ENCODE measurements around the gene HOXA13.

HOXA13 gene

GRCh38 chr7:27242555-27243339 lies 42.9 kb upstream of the HOXA13 start, which contains the start of gene EVX1:
Gene EVX1, plus strand, starts transcription at chr7:27242802. Its CDS starts 229 bp downstream, at chr7:27243031.
- DNase-seq (ENCODE audit: low spot score in 2 of 2) (no peak), ATAC-seq (replicated peaks; ENCODE audit: extremely low read depth, poor library complexity, severe bottlenecking) (peak; percentile 51)
- Mint-ChIP-seq H3K36me3 (ENCODE audit: insufficient read depth) (peaks cover 9% of the 10 kb centered on the region), H3K27me3 (peaks cover 89% of the 10 kb centered on the region), H3K4me3 (peak within 1 kb of the TSS; percentile 29), H3K9me3 (no peaks in the 10 kb centered on the region), H3K27ac (ENCODE audit: low read depth) (no peak within 1 kb of the TSS), H3K4me1 (peaks cover 17% of the 10 kb centered on the region)

GRCh38 chr7:27242154-27242553 lies 42.3 kb upstream of the HOXA13 start:
- peaks cover 17% of the 10 kb centered on the region for H3K4me1 Mint-ChIP-seq
- H3K36me3 Mint-ChIP-seq (ENCODE audit: insufficient read depth): peaks cover 9% of the 10 kb centered on the region
- H3K27me3 Mint-ChIP-seq: peaks cover 89% of the 10 kb centered on the region
- no peak overlapping the region for H3K27ac Mint-ChIP-seq (ENCODE audit: low read depth)
- peak overlapping the region; percentile 29 for H3K4me3 Mint-ChIP-seq
- H3K9me3 Mint-ChIP-seq: no peaks in the 10 kb centered on the region
- DNase-seq (ENCODE audit: low spot score in 2 of 2) (no peak), ATAC-seq (replicated peaks; ENCODE audit: extremely low read depth, poor library complexity, severe bottlenecking) (no peak)

- ATAC-seq (replicated peaks; ENCODE audit: extremely low read depth, poor library complexity, severe bottlenecking) (no peak), DNase-seq (ENCODE audit: low spot score in 2 of 2) (no peak)
- peaks cover 9% of the 10 kb centered on the region for H3K36me3 Mint-ChIP-seq (ENCODE audit: insufficient read depth)
- H3K4me3 Mint-ChIP-seq: peak overlapping the region; percentile 0
- H3K4me1 Mint-ChIP-seq: peaks cover 17% of the 10 kb centered on the region
- H3K27ac Mint-ChIP-seq (ENCODE audit: low read depth): no peak overlapping the region
- H3K9me3 Mint-ChIP-seq: no peaks in the 10 kb centered on the region
- H3K27me3 Mint-ChIP-seq: peaks cover 89% of the 10 kb centered on the region
Observed at GRCh38 chr7:27241189-27242056, 41.5 kb upstream of the HOXA13 start.

- Mint-ChIP-seq H3K9me3 (no peaks in the 10 kb centered on the region), H3K27me3 (peaks cover 97% of the 10 kb centered on the region), H3K27ac (ENCODE audit: low read depth) (no peak overlapping the region), H3K36me3 (ENCODE audit: insufficient read depth) (peaks cover 9% of the 10 kb centered on the region), H3K4me1 (peaks cover 15% of the 10 kb centered on the region), H3K4me3 (peak overlapping the region; percentile 35)
- no peak for DNase-seq (ENCODE audit: low spot score in 2 of 2)
- no peak for ATAC-seq (replicated peaks; ENCODE audit: extremely low read depth, poor library complexity, severe bottlenecking)
Observed at GRCh38 chr7:27240015-27240731, 40.3 kb upstream of the HOXA13 start.

GRCh38 chr7:27239387-27240014 lies 39.6 kb upstream of the HOXA13 start:
- DNase-seq (ENCODE audit: low spot score in 2 of 2) (no peak), ATAC-seq (replicated peaks; ENCODE audit: extremely low read depth, poor library complexity, severe bottlenecking) (no peak)
- no peak overlapping the region for H3K27ac Mint-ChIP-seq (ENCODE audit: low read depth)
- H3K4me1 Mint-ChIP-seq: peaks cover 11% of the 10 kb centered on the region
- H3K9me3 Mint-ChIP-seq: no peaks in the 10 kb centered on the region
- H3K4me3 Mint-ChIP-seq: peak overlapping the region; percentile 35
- H3K27me3 Mint-ChIP-seq: peaks cover 97% of the 10 kb centered on the region
- peaks cover 6% of the 10 kb centered on the region for H3K36me3 Mint-ChIP-seq (ENCODE audit: insufficient read depth)

- DNase-seq (ENCODE audit: low spot score in 2 of 2) (no peak), ATAC-seq (replicated peaks; ENCODE audit: extremely low read depth, poor library complexity, severe bottlenecking) (no peak)
- Mint-ChIP-seq H3K9me3 (no peaks in the 10 kb centered on the region), H3K27ac (ENCODE audit: low read depth) (no peak overlapping the region), H3K27me3 (peaks cover 97% of the 10 kb centered on the region), H3K4me1 (peaks cover 11% of the 10 kb centered on the region), H3K4me3 (no peak overlapping the region), H3K36me3 (ENCODE audit: insufficient read depth) (peaks cover 6% of the 10 kb centered on the region)
Observed at GRCh38 chr7:27238979-27239386, 39.1 kb upstream of the HOXA13 start.

- Mint-ChIP-seq H3K27me3 (peaks cover 97% of the 10 kb centered on the region), H3K4me3 (no peak overlapping the region), H3K4me1 (peaks cover 11% of the 10 kb centered on the region), H3K9me3 (no peaks in the 10 kb centered on the region), H3K36me3 (ENCODE audit: insufficient read depth) (peaks cover 4% of the 10 kb centered on the region), H3K27ac (ENCODE audit: low read depth) (no peak overlapping the region)
- no peak for DNase-seq (ENCODE audit: low spot score in 2 of 2)
- no peak for ATAC-seq (replicated peaks; ENCODE audit: extremely low read depth, poor library complexity, severe bottlenecking)
Observed at GRCh38 chr7:27237735-27238334, 37.9 kb upstream of the HOXA13 start.

GRCh38 chr7:27235387-27236311 lies 35.8 kb upstream of the HOXA13 start:
- DNase-seq (ENCODE audit: low spot score in 2 of 2) (no peak), ATAC-seq (replicated peaks; ENCODE audit: extremely low read depth, poor library complexity, severe bottlenecking) (no peak)
- H3K27me3 Mint-ChIP-seq: peaks cover 81% of the 10 kb centered on the region
- peaks cover under 1% of the 10 kb centered on the region for H3K36me3 Mint-ChIP-seq (ENCODE audit: insufficient read depth)
- peak overlapping the region; percentile 40 for H3K4me3 Mint-ChIP-seq
- H3K9me3 Mint-ChIP-seq: no peaks in the 10 kb centered on the region
- H3K4me1 Mint-ChIP-seq: peaks cover under 1% of the 10 kb centered on the region
- H3K27ac Mint-ChIP-seq (ENCODE audit: low read depth): no peak overlapping the region

- Mint-ChIP-seq H3K36me3 (ENCODE audit: insufficient read depth) (peaks cover 1% of the 10 kb centered on the region), H3K27me3 (peaks cover 70% of the 10 kb centered on the region), H3K27ac (ENCODE audit: low read depth) (no peak overlapping the region)
Observed at GRCh38 chr7:27229448-27229847, 29.6 kb upstream of the HOXA13 start.

GRCh38 chr7:27224983-27225934 lies 25.4 kb upstream of the HOXA13 start:
- ATAC-seq (replicated peaks; ENCODE audit: extremely low read depth, poor library complexity, severe bottlenecking) (no peak), DNase-seq (ENCODE audit: low spot score in 2 of 2) (no peak)
- peaks cover 87% of the 10 kb centered on the region for H3K27me3 Mint-ChIP-seq
- no peak overlapping the region for H3K27ac Mint-ChIP-seq (ENCODE audit: low read depth)
- H3K4me1 Mint-ChIP-seq: no peaks in the 10 kb centered on the region
- H3K36me3 Mint-ChIP-seq (ENCODE audit: insufficient read depth): peaks cover 1% of the 10 kb centered on the region
- no peak overlapping the region for H3K4me3 Mint-ChIP-seq
- H3K9me3 Mint-ChIP-seq: no peaks in the 10 kb centered on the region

More at GRCh38 chr7:27229448-27229847, 29.6 kb upstream of the HOXA13 start:
- DNase-seq (ENCODE audit: low spot score in 2 of 2) (no peak), ATAC-seq (replicated peaks; ENCODE audit: extremely low read depth, poor library complexity, severe bottlenecking) (no peak)
- Mint-ChIP-seq H3K9me3 (no peaks in the 10 kb centered on the region), H3K4me1 (no peaks in the 10 kb centered on the region), H3K4me3 (no peak overlapping the region)
